ENCODE data around the gene NUDT16L1. TPM values are rescaled to one million over a fixed set of nuclear protein-coding genes. Genes with fewer than 3 reads are reported as not detected.

NUDT16L1 gene
- polyA plus RNA-seq, 1 donor (not counting 4 experiments of a cell fraction or from before 2014, with no cell fraction given), result 23.0 TPM

GRCh38 chr16:4667203-4667963 is 26.0 kb upstream of the NUDT16L1 start:
- Histone ChIP-seq H3K9ac (ENCODE audit: control insufficient read depth, extremely low read depth, insufficient read depth, low read length) (no peak overlapping the region), H3K4me3 (ENCODE audit: control insufficient read depth in 2 of 3, extremely low read depth in 1 of 3, insufficient read depth in 2 of 3, low read depth in 1 of 3, low read length in 3 of 3) (no peak overlapping the region), H3K36me3 (ENCODE audit: control insufficient read depth in 2 of 2, extremely low read depth in 1 of 2, insufficient read depth in 2 of 2, low read length in 2 of 2) (peaks cover 9 to 36% of the 10 kb centered on the region in 2 experiments), H3K27me3 (ENCODE audit: control insufficient read depth, extremely low read depth, insufficient read depth, low read length) (no peaks in the 10 kb centered on the region), H2AFZ (ENCODE audit: control insufficient read depth, low read length) (no peak overlapping the region), H3K4me2 (ENCODE audit: control insufficient read depth, extremely low read depth, insufficient read depth, low read depth, low read length) (no peak overlapping the region), H3K9me3 (ENCODE audit: control insufficient read depth, low read depth, low read length) (no peaks in the 10 kb centered on the region), H3K79me2 (ENCODE audit: control insufficient read depth, insufficient read depth, low read length) (no peaks in the 10 kb centered on the region), H3K27ac (ENCODE audit: control insufficient read depth, insufficient read depth, low read length) (no peak overlapping the region), H3K4me1 (ENCODE audit: control insufficient read depth, extremely low read depth, insufficient read depth, low read length) (peaks cover 14% of the 10 kb centered on the region), H4K20me1 (ENCODE audit: control insufficient read depth, extremely low read depth, insufficient read depth, low read length) (no peaks in the 10 kb centered on the region), H3K9me1 (ENCODE audit: control insufficient read depth, extremely low read depth, insufficient read depth, low read length) (no peaks in the 10 kb centered on the region)
- TF ChIP-seq CTCF (optimal IDR thresholded peaks at IDR 0.05 in 1 of 3, IDR thresholded peaks at IDR 0.05 in 1 of 3, conservative IDR thresholded peaks at IDR 0.05 in 1 of 3; ENCODE audit: extremely low read depth in 1 of 3, insufficient read depth in 2 of 3, low read length in 3 of 3), result no peak
- TF ChIP-seq EZH2 (IDR thresholded peaks at IDR 0.05; ENCODE audit: low read length), result no peak
- DNase-seq (ENCODE audit: low read depth, low spot score), result no peak
- dilution Hi-C loops (cut with MboI; ENCODE audit: extremely low pct_ligation_motif_present, low sequenced_read_pairs), result no loop called here
- no peak for FAIRE-seq

GRCh38 chr16:4668313-4668960 is 24.9 kb upstream of the NUDT16L1 start:
- dilution Hi-C loops (cut with MboI; ENCODE audit: extremely low pct_ligation_motif_present, low sequenced_read_pairs), result no loop called here

More at GRCh38 chr16:4668313-4668960, 24.9 kb upstream of the NUDT16L1 start:
- Histone ChIP-seq H3K4me3 (ENCODE audit: control insufficient read depth in 2 of 3, extremely low read depth in 1 of 3, insufficient read depth in 2 of 3, low read depth in 1 of 3, low read length in 3 of 3) (no peak overlapping the region), H3K79me2 (ENCODE audit: control insufficient read depth, insufficient read depth, low read length) (no peaks in the 10 kb centered on the region), H3K27me3 (ENCODE audit: control insufficient read depth, extremely low read depth, insufficient read depth, low read length) (no peaks in the 10 kb centered on the region), H3K36me3 (ENCODE audit: control insufficient read depth in 2 of 2, extremely low read depth in 1 of 2, insufficient read depth in 2 of 2, low read length in 2 of 2) (peaks cover 9 to 37% of the 10 kb centered on the region in 2 experiments), H4K20me1 (ENCODE audit: control insufficient read depth, extremely low read depth, insufficient read depth, low read length) (no peaks in the 10 kb centered on the region), H3K9me3 (ENCODE audit: control insufficient read depth, low read depth, low read length) (no peaks in the 10 kb centered on the region), H3K4me1 (ENCODE audit: control insufficient read depth, extremely low read depth, insufficient read depth, low read length) (peaks cover 14% of the 10 kb centered on the region), H3K27ac (ENCODE audit: control insufficient read depth, insufficient read depth, low read length) (no peak overlapping the region), H2AFZ (ENCODE audit: control insufficient read depth, low read length) (no peak overlapping the region), H3K9ac (ENCODE audit: control insufficient read depth, extremely low read depth, insufficient read depth, low read length) (no peak overlapping the region), H3K9me1 (ENCODE audit: control insufficient read depth, extremely low read depth, insufficient read depth, low read length) (no peaks in the 10 kb centered on the region), H3K4me2 (ENCODE audit: control insufficient read depth, extremely low read depth, insufficient read depth, low read depth, low read length) (no peak overlapping the region)
- TF ChIP-seq CTCF (optimal IDR thresholded peaks at IDR 0.05 in 1 of 3, IDR thresholded peaks at IDR 0.05 in 1 of 3, conservative IDR thresholded peaks at IDR 0.05 in 1 of 3; ENCODE audit: extremely low read depth in 1 of 3, insufficient read depth in 2 of 3, low read length in 3 of 3), result no peak
- TF ChIP-seq EZH2 (IDR thresholded peaks at IDR 0.05; ENCODE audit: low read length), result no peak
- no peak for DNase-seq (ENCODE audit: low read depth, low spot score)
- no peak for FAIRE-seq
